Thoracic aorta (tissue), 2 donors: ENCODE measurements around the gene EVA1C. TPM values are rescaled to one million over a fixed set of nuclear protein-coding genes. Genes with fewer than 3 reads are reported as not detected.

Experiments
- ATAC-seq: fragments of 150-250 bp; one replicate; pipeline ENCODE4 v1.8.0; 2017; ENCODE audit warnings: low read depth; ENCODE audit not compliant: insufficient number of reproducible peaks, low FRiP score
- DNase-seq: peaks from one replicate; pipeline ENCODE4 v3.0.0-alpha.2; 2020; ENCODE audit warnings: low spot score
- H3K27ac ChIP-seq, 2 donors: fragments of 200-600 bp; sonication (generic); 1 replicate in 1 of 2; 2 replicates in 1 of 2; pipeline ENCODE4 v1.5.1; 2016; ENCODE audit warnings: mild to moderate bottlenecking in 2 of 2, moderate library complexity in 2 of 2
- H3K27me3 ChIP-seq: fragments of 200-600 bp; sonication (generic); replicated peaks from 2 replicates; pipeline ENCODE4 v1.6.0; 2016; ENCODE audit warnings: mild to moderate bottlenecking; ENCODE audit not compliant: insufficient read depth
- H3K36me3 ChIP-seq: fragments of 200-600 bp; sonication (generic); one replicate; pipeline ENCODE4 v1.5.1; 2016
- H3K4me1 ChIP-seq, 2 donors: fragments of 200-600 bp; sonication (generic); 1 replicate in 1 of 2; 2 replicates in 1 of 2; pipeline versions ENCODE4 v1.5.1 to v1.6.0; 2016; ENCODE audit warnings: low read depth in 2 of 2, mild to moderate bottlenecking in 1 of 2; ENCODE audit not compliant: control insufficient read depth in 1 of 2
- H3K4me3 ChIP-seq: fragments of 200-600 bp; sonication (generic); 2 replicates; pipeline ENCODE4 v1.5.1; 2016; ENCODE audit warnings: mild to moderate bottlenecking
- H3K9me3 ChIP-seq: fragments of 200-600 bp; sonication (generic); 2 replicates; pipeline ENCODE4 v1.5.1; 2016
- total RNA-seq, 2 donors: library from RNA; depleted of rRNA; stranded (reverse); fragments of >200 nt; gene quantifications; one replicate each; pipeline versions ENCODE4 v1.1.0 to v1.2.3, GENCODE V29; 2016
- TF ChIP-seq, protein P1 (sequence below): fragments of 200-600 bp; sonication (generic); IDR thresholded peaks from one replicate; pipeline ENCODE4 v1.5.1; 2019; ENCODE audit warnings: antibody characterized with exemption

The EVA1C gene
- total RNA-seq, 2 donors from 2014 or later = 81.2 to 115 TPM

DNA sequence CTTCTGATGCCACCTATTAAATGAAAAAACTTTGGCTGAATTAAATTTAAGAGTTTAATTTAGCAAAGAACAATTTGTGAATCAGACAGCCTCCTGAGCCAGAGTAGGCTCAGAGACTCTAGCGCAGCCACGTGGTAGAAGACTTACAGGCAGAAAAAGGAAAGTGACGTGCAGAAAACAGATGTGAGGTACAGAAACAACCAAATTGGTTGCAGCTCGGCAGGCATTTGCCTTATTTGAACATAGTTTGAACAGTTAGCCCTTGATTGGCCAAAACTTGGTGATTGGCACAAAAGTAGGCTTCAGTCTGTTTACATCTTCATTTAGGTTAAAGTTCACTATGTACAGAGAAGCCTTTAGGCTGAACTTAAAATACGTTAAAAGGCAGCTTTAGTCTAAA is 149.9 kb downstream of the EVA1C start:
- Histone ChIP-seq H3K27me3 (no peaks in the 10 kb centered on the region), H3K36me3 (no peaks in the 10 kb centered on the region), H3K4me3 (no peak overlapping the region), H3K4me1 (peaks cover 9 to 36% of the 10 kb centered on the region in 2 donors), H3K27ac (peak overlapping the region; percentile 62 to 82), H3K9me3 (no peaks in the 10 kb centered on the region)
- TF ChIP-seq, protein P1, sequence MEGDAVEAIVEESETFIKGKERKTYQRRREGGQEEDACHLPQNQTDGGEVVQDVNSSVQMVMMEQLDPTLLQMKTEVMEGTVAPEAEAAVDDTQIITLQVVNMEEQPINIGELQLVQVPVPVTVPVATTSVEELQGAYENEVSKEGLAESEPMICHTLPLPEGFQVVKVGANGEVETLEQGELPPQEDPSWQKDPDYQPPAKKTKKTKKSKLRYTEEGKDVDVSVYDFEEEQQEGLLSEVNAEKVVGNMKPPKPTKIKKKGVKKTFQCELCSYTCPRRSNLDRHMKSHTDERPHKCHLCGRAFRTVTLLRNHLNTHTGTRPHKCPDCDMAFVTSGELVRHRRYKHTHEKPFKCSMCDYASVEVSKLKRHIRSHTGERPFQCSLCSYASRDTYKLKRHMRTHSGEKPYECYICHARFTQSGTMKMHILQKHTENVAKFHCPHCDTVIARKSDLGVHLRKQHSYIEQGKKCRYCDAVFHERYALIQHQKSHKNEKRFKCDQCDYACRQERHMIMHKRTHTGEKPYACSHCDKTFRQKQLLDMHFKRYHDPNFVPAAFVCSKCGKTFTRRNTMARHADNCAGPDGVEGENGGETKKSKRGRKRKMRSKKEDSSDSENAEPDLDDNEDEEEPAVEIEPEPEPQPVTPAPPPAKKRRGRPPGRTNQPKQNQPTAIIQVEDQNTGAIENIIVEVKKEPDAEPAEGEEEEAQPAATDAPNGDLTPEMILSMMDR = peak; percentile 32
- ATAC-seq (peak; percentile 75), DNase-seq (peak; percentile 19)

DNA sequence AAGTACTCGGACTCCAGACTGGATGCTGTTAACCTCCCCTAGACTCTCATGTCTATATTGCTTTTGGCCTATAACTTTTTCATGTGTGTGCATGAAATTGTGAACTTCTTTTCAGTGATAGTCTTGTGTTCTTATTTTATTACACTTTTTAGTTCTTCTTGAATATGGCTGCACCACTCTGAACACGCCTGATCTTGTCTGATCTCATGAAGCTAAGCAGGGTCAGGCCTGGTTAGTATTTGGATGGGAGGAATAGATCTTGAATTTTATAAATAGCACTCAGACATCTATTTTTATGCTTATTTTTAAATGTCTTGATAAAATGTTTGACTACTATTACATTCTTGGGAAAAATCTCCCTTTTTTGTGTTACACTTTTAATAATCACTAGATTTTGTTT is 150.4 kb downstream of the EVA1C start:
- Histone ChIP-seq H3K36me3 (no peaks in the 10 kb centered on the region), H3K4me3 (no peak overlapping the region), H3K27me3 (no peaks in the 10 kb centered on the region), H3K4me1 (peaks cover 9 to 41% of the 10 kb centered on the region in 2 donors), H3K9me3 (no peaks in the 10 kb centered on the region), H3K27ac (peak overlapping the region; percentile 62 to 82)
- DNase-seq = no peak
- TF ChIP-seq, protein P1 = no peak
- no peak for ATAC-seq

Other genes with a start within 250 kb of the EVA1C start
- 1 to 10 TPM; 3.7 to 4.6 TPM for gene MIS18A, start 133.7 kb upstream of the EVA1C start, total RNA-seq
- not detected for gene MRAP, start 113.9 kb upstream of the EVA1C start, total RNA-seq
- gene URB1, start 19.7 kb upstream of the EVA1C start, total RNA-seq = 10 to 100 TPM; 35.1 to 64.8 TPM
- 1 to 10 TPM in 1 of 2 donors, not detected in 1; 2.8 TPM for gene TCP10L, start 172.8 kb downstream of the EVA1C start, total RNA-seq
- gene CFAP298, start 199.7 kb downstream of the EVA1C start, total RNA-seq = 10 to 100 TPM; 22.7 to 31.4 TPM